ENCODE data around the gene NHSL2. TPM values are rescaled to one million over a fixed set of nuclear protein-coding genes. Genes with fewer than 3 reads are reported as not detected.

The NHSL2 gene
- total RNA-seq, 1 donor from 2014 or later: 13.0 TPM

- H3K79me2 ChIP-seq (ENCODE audit: insufficient read depth, low read length): no peaks in the 10 kb centered on the region
- H3K27ac ChIP-seq (ENCODE audit: low read depth, low read length): no peak overlapping the region
- no peaks in the 10 kb centered on the region for H3K36me3 ChIP-seq (ENCODE audit: insufficient read depth, low read length)
- Mint-ChIP-seq H3K27ac (ENCODE audit: unreplicated experiment) (no peak overlapping the region), H3K27me3 (ENCODE audit: low read depth, unreplicated experiment) (no peaks in the 10 kb centered on the region), H3K4me1 (ENCODE audit: low read depth, unreplicated experiment) (peaks cover 3% of the 10 kb centered on the region), H3K9me3 (ENCODE audit: unreplicated experiment) (no peaks in the 10 kb centered on the region), H3K36me3 (ENCODE audit: low read depth, unreplicated experiment) (no peaks in the 10 kb centered on the region), H3K4me3 (ENCODE audit: unreplicated experiment) (no peak overlapping the region)
- no peaks in the 10 kb centered on the region for H3K4me1 ChIP-seq (ENCODE audit: insufficient read depth, low read length)
- H3K9ac ChIP-seq (ENCODE audit: low read length): no peak overlapping the region
- FAIRE-seq (no peak), DNase-seq (ENCODE audit: low read depth) (no peak)
- H3K27me3 ChIP-seq (ENCODE audit: insufficient read depth, low read length): no peaks in the 10 kb centered on the region
- no peak overlapping the region for H2AFZ ChIP-seq (ENCODE audit: low read depth, low read length)
- H3K4me2 ChIP-seq (ENCODE audit: low read length): no peak overlapping the region
- H3K4me3 ChIP-seq (ENCODE audit: insufficient read depth, low read depth, low read length): no peak overlapping the region
- no peaks in the 10 kb centered on the region for H4K20me1 ChIP-seq (ENCODE audit: insufficient read depth, low read length)
- H3K9me3 ChIP-seq (ENCODE audit: insufficient read depth, low read depth, low read length): no peaks in the 10 kb centered on the region
- TF ChIP-seq EZH2 (IDR thresholded peaks at IDR 0.05; ENCODE audit: insufficient read depth, low read length): no peak
- TF ChIP-seq CTCF (IDR thresholded peaks at IDR 0.05; ENCODE audit: insufficient read depth, low read depth, low read length): no peak
Observed at GRCh38 chrX:72097098-72097497, 186.5 kb downstream of the NHSL2 start.

DNA sequence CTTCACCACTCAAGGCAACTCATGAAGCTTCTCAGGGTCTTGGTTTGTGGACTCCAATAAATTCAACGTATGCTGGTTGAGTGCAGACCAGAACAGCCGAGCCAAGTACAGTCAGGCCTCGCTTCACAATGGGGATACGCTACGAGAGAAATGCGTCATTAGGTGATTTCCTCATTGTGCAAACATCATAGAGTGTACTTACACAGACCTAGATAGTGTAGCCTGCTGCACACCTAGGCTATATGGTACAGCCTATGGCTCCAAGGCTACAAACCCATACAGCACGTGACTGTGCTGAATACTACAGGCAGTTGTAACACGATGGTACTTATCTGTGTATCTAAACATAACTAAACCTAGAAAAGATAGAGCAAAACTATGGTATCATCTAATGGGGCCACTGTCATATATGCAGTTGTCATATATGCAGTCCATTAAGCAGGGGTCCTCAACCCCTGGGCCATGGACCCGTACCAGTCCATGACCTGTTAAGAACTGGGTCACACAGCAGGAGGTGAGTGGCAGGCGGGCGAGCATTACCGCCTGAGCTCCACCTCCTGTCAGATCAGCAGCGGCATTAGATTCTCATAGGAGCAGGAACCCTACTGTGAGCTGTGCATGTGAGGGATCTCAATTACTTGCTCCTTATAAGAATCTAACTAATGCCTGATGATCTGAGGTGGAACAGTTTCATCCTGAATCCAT, 189.6 kb downstream of the NHSL2 start:
- DNase-seq (ENCODE audit: low read depth) (no peak), FAIRE-seq (no peak)
- H3K27me3 Mint-ChIP-seq (ENCODE audit: low read depth, unreplicated experiment): no peaks in the 10 kb centered on the region
- H3K27ac Mint-ChIP-seq (ENCODE audit: unreplicated experiment): no peak overlapping the region
- H3K4me1 Mint-ChIP-seq (ENCODE audit: low read depth, unreplicated experiment): peaks cover 9% of the 10 kb centered on the region
- Histone ChIP-seq H3K9ac (ENCODE audit: low read length) (no peak overlapping the region), H3K4me3 (ENCODE audit: insufficient read depth, low read depth, low read length) (no peak overlapping the region), H3K79me2 (ENCODE audit: insufficient read depth, low read length) (no peaks in the 10 kb centered on the region), H3K27ac (ENCODE audit: low read depth, low read length) (no peak overlapping the region), H3K9me3 (ENCODE audit: insufficient read depth, low read depth, low read length) (no peaks in the 10 kb centered on the region), H3K36me3 (ENCODE audit: insufficient read depth, low read length) (no peaks in the 10 kb centered on the region), H3K4me1 (ENCODE audit: insufficient read depth, low read length) (no peaks in the 10 kb centered on the region), H4K20me1 (ENCODE audit: insufficient read depth, low read length) (no peaks in the 10 kb centered on the region), H2AFZ (ENCODE audit: low read depth, low read length) (no peak overlapping the region), H3K27me3 (ENCODE audit: insufficient read depth, low read length) (no peaks in the 10 kb centered on the region), H3K4me2 (ENCODE audit: low read length) (no peak overlapping the region)
- no peaks in the 10 kb centered on the region for H3K9me3 Mint-ChIP-seq (ENCODE audit: unreplicated experiment)
- H3K4me3 Mint-ChIP-seq (ENCODE audit: unreplicated experiment): no peak overlapping the region
- no peaks in the 10 kb centered on the region for H3K36me3 Mint-ChIP-seq (ENCODE audit: low read depth, unreplicated experiment)
- no peak for TF ChIP-seq EZH2 (IDR thresholded peaks at IDR 0.05; ENCODE audit: insufficient read depth, low read length)
- no peak for TF ChIP-seq CTCF (IDR thresholded peaks at IDR 0.05; ENCODE audit: insufficient read depth, low read depth, low read length)

GRCh38 chrX:72100824-72101351, 190.2 kb downstream of the NHSL2 start:
- FAIRE-seq (no peak), DNase-seq (ENCODE audit: low read depth) (no peak)
- Histone ChIP-seq H3K27ac (ENCODE audit: low read depth, low read length) (no peak overlapping the region), H3K79me2 (ENCODE audit: insufficient read depth, low read length) (no peaks in the 10 kb centered on the region), H3K4me2 (ENCODE audit: low read length) (no peak overlapping the region), H3K4me3 (ENCODE audit: insufficient read depth, low read depth, low read length) (no peak overlapping the region), H3K27me3 (ENCODE audit: insufficient read depth, low read length) (no peaks in the 10 kb centered on the region), H3K36me3 (ENCODE audit: insufficient read depth, low read length) (no peaks in the 10 kb centered on the region), H2AFZ (ENCODE audit: low read depth, low read length) (no peak overlapping the region), H3K9me3 (ENCODE audit: insufficient read depth, low read depth, low read length) (no peaks in the 10 kb centered on the region), H4K20me1 (ENCODE audit: insufficient read depth, low read length) (no peaks in the 10 kb centered on the region), H3K4me1 (ENCODE audit: insufficient read depth, low read length) (no peaks in the 10 kb centered on the region), H3K9ac (ENCODE audit: low read length) (no peak overlapping the region)
- Mint-ChIP-seq H3K4me3 (ENCODE audit: unreplicated experiment) (no peak overlapping the region), H3K27ac (ENCODE audit: unreplicated experiment) (no peak overlapping the region), H3K4me1 (ENCODE audit: low read depth, unreplicated experiment) (peaks cover 9% of the 10 kb centered on the region), H3K9me3 (ENCODE audit: unreplicated experiment) (no peaks in the 10 kb centered on the region), H3K27me3 (ENCODE audit: low read depth, unreplicated experiment) (no peaks in the 10 kb centered on the region), H3K36me3 (ENCODE audit: low read depth, unreplicated experiment) (no peaks in the 10 kb centered on the region)
- TF ChIP-seq CTCF (IDR thresholded peaks at IDR 0.05; ENCODE audit: insufficient read depth, low read depth, low read length): no peak
- TF ChIP-seq EZH2 (IDR thresholded peaks at IDR 0.05; ENCODE audit: insufficient read depth, low read length): no peak
